Fibroblast of peridontal ligament (primary cell): ENCODE results near the gene ZNF597.

ENCODE experiments used
- DNase-seq: peaks from one replicate; pipeline ENCODE4 v3.0.0-alpha.2; 2010; ENCODE audit errors: extremely low read depth

ZNF597 gene, protein sequence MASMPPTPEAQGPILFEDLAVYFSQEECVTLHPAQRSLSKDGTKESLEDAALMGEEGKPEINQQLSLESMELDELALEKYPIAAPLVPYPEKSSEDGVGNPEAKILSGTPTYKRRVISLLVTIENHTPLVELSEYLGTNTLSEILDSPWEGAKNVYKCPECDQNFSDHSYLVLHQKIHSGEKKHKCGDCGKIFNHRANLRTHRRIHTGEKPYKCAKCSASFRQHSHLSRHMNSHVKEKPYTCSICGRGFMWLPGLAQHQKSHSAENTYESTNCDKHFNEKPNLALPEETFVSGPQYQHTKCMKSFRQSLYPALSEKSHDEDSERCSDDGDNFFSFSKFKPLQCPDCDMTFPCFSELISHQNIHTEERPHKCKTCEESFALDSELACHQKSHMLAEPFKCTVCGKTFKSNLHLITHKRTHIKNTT

GRCh38 chr16:3443108-3444031 lies at the start of gene ZNF597, which contains the start of gene NAA60:
ZNF597 (minus strand) TSS chr16:3443504; CDS start chr16:3443153, 351 bp downstream.
NAA60 (plus strand) TSS chr16:3443680; CDS start chr16:3476228, 32,548 bp downstream.
- DNase-seq = peak; percentile 90

GRCh38 chr16:3492356-3492755 lies 49.1 kb upstream of the ZNF597 start:
- DNase-seq = no peak

DNA sequence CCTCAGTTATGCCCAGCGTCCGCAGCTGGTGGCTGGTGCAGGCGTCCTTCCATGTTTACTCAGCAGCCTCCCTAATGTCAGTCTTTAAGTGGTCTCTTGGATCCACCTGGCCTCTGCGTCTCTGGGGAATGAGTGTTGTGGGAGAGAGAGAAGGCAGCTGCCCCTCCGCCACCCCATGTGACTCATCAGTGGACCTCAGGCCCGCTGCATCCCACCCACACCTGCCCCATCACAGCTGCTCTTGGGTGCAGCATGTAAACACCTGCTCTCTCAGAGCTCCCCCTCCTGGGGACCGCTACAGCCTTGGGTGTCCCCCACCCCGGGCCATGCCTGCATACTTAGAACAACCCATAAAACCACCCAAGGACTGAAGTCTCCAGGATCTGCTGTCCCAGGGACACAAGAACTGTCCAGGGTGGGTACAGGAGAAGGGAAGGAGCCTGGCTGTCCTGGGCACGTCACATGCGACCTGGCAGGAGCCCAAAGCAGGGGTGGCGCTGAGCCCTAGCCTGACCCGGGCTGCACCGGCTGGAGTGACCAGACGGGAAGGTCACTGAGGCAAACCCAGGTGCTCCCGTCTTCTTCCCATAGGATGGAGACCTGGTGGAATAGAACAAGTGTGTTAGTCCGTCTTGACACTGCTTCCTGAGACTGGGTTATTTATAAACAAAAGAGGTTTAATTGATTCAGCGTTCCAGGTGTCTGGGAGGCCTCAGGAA lies 47.8 kb upstream of the ZNF597 start:
- DNase-seq = no peak

DNA sequence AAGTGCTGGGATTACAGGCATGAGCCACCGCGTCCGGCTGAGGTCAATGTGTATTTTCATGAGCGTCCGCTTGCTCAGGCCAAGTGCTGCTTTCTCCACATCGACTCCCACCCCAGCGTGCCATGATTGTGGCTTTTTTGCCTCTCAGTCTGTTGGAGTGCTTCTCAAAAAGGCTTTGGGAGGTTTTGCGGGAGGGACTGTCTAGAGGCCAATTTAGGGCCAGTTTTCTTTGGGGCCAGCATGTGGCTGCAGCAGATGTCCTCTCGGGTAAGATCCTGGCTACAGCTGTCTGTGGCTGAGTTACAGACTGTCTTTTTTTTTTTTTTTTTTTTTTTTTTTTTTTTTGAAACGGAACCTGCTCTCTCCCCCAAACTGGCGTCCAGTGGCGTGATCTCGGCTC lies 45.5 kb upstream of the ZNF597 start:
- DNase-seq = no peak

GRCh38 chr16:3487521-3488410 lies 44.5 kb upstream of the ZNF597 start:
- no peak for DNase-seq

DNA sequence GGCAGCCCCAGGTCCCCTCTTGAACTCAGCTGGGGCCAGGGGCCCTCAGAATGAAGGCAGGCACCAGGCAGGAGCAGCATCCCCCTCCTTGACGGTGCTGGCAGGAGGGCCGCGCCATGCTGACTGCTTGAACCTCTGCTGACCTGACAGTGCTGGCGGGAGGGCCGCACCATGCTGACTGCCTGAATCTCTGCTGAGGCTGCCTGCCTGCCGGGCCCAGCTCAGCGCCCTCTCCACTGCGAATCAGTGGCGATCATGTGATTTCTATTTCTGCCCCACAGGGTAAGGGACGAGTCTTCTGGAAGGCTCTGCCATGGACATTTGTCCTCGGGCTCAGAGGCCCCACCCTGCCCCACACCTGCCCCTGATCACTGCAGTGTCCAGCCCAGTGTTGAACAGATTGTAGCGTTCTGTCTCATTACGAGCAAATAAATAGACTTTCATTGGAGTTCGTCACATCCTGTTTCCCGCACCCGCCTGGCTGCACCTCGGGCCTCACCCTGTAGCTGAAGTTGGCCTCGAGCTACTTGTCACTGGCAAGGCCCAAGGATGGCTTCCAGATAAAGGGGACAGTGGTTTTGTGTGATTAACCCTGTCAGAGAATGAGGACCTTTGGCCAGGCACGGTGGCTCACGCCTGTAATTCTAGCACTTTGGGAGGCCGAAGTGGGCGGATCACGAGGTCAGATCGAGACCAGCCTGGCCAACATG lies 43.4 kb upstream of the ZNF597 start:
- DNase-seq = no peak

GRCh38 chr16:3485821-3486505 lies 42.7 kb upstream of the ZNF597 start:
- no peak for DNase-seq

GRCh38 chr16:3485097-3485745 lies 41.9 kb upstream of the ZNF597 start:
- no peak for DNase-seq

- DNase-seq = no peak
Measured at GRCh38 chr16:3484318-3485096, 41.2 kb upstream of the ZNF597 start.

DNA sequence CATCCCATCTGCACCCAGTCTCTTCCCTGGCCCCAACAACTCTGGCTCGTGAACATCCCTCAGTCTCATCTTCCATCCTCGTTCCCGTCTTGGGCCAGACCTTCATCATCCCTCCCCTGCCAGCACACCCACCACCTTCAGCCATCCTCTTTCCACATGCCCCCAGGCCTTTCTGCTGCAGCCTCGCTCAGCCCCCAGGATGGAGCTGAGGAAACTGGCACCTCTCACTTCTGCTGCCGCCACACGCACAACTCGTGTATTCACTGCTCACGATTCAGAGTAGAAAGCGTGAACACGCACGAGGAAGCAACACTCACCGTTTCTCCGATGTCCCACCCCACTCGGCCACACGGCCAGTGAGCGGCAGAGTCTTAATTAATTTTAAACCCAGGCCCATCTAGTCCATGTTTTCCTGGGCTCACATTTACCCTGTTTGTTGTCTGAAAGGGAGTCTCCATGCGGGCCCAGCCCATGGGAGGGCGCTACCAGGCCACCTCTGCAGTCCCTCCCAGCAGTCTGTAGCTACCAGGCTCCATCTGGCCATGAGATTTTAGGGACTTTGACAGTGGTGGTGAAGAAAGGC lies 39.4 kb upstream of the ZNF597 start:
- DNase-seq = no peak

DNA sequence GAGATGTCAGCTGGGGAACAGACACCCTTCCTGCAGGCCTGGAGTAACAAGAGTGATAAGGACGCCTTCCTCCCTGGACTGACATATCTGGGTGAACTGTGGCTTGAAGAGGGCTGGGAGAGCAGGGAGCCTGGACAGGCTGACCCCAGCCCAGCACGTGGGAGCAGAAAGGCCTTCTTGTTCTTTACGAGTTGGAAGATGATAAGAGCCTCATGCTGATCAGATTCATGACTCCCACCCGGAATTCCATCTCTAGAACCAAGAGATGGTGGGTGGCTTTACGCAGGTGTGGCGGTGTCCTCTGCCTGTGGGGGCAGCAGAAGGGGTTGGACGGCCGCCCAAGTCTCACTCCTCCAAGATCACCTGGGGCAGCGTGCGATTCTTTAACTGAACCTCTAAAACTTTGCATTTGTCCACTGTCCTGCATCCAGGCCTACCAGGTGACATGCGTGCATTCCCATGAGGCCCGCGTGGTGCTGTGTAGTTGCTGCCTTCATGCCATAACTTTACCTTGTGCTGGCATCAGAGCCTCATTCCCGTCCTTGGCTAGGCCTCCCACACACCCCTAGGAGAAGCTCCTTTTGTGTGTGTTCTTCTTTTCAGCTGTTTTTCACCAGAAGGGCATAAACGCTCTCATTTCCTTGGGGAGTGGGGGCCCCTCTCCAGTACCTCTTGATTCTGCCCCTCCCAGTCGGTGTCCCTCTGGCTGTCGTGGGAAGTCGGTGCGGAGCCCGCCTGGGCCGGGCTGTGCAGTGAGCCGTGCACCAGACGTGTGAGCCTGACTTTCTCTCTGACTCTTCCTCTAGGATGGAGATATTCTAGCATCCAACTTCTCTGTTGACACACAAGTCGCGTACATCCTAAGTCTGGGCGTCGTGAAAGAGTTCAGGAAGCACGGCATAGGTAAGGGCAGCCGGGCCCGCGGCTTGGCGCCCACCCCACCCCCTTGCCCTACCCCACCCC lies 38.7 kb upstream of the ZNF597 start:
- no peak for DNase-seq

GRCh38 chr16:3480901-3481695 lies 37.8 kb upstream of the ZNF597 start:
- no peak for DNase-seq

DNA sequence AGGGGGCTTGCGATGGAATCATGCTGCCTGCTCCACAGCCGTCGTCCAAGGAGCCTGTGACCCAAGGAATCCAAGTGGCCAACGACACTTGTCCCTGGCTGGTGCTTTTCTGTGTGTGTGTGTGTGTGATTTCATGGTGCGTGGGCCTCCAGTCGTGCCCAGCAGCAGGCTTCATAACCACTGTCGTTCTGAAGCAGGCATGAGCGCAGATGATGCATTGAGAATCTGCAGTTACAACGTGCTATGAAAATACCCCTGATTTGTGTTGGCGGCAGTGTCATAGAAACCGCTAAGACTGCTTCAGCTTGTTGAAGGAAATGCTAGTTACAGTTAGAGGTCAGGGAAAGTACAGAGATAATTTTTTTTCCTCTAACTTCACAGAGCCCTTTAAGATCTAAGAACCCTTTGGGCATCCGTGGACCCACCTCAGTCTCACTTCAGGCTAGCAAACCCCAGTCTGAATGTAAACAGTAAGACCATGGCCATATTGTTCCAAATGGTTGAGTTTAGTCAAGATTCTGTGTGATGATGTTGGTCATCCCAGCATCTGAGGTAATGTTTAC lies 36.4 kb upstream of the ZNF597 start:
- no peak for DNase-seq

DNA sequence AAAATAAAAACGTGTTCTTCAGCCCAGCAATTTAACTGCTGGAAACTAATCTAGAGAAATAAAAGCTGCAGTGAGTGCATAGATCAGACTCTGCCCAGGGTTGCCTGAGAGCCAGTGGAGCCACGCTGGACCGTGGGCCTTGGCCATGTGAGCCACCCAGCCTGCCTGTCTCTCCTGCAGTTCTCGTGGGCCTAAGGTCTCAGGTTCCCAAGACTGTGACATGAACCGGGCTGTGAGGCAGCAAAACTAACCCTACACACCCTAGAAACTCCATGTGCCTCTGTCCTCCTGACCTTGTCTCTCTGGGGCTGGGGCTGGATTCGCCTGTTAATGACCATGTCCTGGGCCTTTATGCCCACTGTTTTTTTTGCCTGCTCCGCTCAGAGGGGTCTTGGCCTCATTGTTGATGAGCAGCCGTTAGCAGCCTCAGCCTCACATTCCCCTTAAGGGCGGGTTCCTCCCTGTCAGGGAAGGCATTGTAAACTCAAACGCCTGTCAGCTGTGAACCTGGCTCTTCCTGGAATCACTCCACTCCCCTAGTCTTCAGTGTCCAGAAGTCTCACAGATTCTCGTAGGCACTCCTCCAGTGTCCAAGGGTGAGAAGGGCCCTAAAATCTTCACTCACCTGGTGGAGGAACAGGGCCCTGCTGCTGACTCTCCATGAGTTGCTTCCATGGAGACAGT lies 35.1 kb upstream of the ZNF597 start:
- DNase-seq = no peak

- DNase-seq = no peak
Measured at GRCh38 chr16:3476409-3476808, 33.1 kb upstream of the ZNF597 start.
